Urothelium cell line (cell line): ENCODE data around the gene HTRA3.

Experiments used
- DNase-seq: peaks from one replicate; pipeline ENCODE4 v3.0.0; 2011; ENCODE audit warnings: low spot score, mixed read lengths
- FAIRE-seq: peaks from 2 replicates; lab custom pipeline; 2011; peaks lifted over from hg19 to GRCh38; lab: Jason Lieb, UNC

The HTRA3 gene

DNA sequence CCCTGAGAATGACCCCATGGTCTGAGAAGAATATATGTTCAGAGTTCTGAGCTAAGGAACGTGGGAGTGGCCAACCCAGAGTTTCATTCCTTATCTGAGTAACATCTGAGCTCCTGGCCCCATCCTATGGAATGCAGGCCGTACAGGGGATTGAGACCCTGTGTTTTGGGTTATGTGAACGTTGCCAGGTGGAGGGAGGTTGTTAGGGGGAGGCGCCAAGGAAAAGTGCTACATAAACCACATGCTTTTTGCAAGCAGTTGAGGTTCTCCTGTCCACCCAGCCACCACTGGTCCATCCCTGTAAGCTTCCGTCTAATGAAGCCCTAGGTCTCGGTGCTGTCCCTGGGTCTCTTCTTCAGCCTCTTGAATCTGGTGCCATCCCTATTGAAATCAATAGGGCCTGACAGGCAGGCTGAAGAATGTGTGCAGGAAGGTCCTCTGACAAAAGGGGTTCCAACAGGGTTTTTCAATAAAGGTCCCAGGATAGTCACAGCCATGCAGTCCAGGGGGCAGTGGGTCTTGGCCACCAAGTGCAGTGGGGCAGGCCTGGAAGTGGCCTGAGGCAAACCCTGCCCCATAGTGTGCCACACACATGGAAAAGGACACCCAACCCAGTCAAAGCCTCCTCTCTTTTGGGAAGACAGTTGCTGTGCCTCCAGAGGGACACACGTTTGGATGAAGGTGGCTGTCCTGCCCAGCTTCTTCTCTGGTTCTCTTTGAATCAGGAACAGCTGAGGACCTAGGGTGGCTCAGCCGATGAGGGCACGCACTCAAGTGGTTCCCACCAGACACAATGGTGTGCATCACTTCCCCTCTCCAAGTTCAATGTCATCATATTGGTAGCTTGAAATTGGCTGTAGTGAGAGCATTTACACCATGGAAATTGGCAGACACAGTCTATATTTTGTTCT lies 53.5 kb downstream of the HTRA3 start:
- no peak for FAIRE-seq

DNA sequence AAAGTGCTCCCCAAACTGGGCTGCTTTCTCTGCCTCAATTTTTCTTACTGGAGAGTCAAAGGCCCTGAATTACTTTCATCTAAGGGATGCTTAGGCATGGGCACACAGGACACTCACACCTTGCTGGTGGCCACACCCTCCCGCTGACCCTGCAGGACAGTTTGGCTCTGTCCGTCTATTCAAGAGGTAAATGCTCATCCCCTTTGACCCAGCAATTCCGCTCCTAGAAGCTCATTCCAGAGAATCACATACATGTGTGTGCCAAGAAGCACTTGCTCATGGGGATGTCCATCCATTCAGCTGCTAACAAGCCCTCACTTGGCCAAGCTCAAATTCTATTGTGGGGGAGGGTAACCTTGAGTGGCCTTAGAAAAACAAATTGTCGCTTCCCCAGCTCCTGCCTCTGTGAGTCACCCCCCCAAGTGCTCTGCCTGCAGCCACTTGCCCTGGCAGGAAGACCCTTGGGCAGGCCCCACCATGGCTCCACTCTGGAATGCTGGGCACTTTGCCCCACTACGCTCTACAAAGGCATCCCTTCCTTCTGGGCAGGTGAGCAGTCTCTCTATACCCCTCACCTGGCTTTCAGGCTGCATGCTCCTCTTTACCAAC lies 54.5 kb downstream of the HTRA3 start:
- DNase-seq, result no peak
- FAIRE-seq, result no peak

More for the DNA sequence above, 53.5 kb downstream of the HTRA3 start:
- no peak for DNase-seq

DNA sequence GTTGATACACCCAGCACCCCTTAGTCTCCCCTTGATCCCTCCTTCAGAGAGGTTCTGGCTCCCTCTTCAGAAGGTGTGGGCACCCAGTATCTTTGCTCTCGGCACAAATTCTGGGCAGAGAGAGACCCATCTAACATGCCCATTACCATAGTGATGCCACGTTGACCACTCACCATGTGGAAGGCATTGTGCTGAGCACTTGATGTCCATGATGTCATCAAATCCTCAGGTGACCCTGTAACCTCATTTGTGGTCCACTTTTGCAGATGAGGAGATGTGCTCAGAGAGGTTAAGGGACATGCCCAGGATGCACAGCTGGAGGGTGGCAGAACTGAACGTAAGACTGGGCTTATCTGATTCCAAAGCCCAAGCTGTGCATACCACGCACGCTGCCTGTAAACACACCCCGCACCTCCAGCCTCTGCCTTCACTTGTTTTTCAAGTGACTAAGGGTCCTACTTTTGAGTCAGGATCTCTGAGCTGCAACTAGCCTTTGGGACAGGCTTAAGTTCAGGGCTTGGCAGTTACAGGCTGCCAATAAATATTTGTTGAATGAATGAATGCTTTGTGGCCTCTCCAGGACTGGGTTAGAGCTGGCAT lies 55.2 kb downstream of the HTRA3 start:
- no peak for FAIRE-seq
- DNase-seq, result no peak

DNA sequence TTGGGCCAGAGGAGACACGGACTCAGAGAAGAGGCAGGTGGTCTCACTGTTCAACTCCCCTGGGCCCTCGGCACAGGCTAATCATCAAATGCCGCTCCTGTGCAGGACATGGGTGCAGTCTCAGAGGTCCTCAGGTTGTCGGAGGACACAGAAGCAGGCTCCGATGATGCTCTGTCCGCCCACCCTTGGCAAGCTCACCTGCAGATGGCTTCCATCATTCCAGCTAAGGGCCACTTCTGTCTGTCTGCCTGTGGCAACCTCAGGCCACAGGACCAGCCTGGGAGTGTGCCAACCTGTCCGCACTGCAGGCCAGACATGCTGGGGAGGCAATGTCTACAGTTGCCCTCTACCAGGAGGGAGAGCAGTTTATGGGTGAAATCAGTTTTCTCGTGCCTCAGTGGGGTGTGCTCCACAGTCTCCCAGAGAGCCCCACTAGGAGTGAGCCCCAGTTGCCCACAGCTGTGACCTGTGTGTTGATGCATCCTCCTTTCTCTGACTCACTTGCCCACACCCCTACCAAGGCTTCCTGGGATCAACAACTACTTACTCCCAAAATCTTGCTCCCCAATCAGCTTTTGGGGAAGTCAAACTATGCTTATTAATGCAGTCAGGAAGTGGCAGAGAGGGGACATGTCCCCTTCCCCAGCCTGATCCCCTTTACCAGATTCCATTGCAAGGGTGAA lies 55.9 kb downstream of the HTRA3 start:
- FAIRE-seq (no peak), DNase-seq (no peak)

DNA sequence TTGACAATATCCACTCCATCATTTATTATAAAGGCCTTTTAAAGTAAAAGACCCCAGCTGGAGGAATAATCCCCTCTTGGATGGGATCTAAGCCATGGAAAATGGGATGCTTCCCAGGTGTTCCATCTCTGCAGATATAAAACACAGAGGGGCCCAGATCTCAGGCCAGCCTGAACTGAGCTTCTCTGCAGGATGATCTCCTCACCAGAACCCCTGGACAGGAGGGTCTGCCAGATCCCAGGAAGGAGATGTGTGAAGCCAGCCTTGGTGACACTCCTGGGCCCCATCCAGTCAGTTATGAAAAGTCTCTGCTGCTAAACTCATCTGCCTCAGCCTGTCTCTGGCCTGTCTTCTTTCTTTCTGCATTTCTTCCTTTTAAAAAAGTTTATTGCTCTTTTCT lies 56.7 kb downstream of the HTRA3 start:
- FAIRE-seq (no peak), DNase-seq (no peak)

DNA sequence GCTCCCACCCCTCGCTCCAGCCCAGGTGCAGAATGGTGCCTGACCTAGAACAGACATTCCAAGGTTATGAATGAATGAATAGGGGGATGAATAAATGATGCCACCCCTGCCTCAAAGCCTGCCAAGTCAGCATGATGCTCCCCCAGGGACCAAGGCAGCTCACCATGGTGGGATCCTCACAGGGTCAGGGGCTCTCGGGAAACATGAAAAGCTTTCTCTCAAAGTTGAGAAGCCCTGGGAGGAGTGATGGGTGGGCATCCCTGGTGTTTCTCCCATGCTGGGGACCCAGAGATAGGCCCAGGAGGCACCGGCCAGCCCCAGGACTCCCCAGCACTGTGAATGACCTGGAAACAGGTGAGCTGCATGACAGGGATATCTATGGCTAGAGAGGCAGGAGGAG lies 58.9 kb downstream of the HTRA3 start:
- DNase-seq, result no peak
- no peak for FAIRE-seq

DNA sequence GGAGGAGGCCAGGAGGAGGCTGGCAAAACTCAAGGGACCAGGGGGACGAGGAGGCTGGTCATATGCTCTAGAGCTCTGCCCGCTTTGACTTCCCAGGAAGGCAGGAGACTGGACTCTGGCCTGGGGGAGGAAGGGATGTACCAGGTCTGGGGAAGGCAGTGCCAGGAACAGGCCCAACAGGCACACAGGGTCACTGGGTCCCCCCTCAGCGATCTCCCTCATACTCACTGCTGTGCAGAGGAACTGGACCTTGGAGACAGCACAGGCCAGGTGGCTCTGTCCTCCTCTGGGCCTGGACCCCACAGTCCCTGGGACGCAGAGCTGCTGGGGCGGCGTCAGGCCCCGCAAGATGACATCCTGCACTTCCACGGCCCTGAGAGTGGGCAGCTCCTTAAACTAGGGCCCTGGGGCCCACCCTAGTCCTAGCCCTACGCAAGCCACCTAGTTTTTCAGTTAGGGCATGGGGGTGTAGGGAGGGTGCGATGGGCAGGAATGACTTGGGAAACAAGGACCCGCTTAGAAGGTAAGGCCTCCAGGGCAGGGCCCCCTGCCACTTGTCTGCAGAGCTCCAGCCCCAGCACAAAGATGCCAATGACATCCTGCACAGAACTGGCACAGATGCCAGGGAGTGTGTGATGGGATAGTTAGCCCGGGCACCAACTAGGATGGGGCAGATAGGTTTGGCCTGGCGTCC lies 59.5 kb downstream of the HTRA3 start:
- DNase-seq (no peak), FAIRE-seq (no peak)

DNA sequence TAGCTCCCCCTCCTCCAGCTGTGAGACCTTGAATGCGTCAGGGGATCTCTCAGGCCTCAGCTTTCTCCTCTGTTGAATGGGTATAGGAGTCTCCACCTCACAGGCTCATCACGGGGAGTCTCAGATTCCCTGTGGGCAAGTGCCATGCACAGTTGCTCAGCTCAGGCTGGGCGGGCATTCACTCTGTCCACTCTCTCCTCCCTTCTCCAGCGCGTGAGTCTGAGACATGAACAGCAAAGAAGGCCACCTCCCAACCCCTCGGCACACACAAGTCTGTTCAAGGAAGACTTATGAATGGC lies 60.0 kb downstream of the HTRA3 start:
- no peak for FAIRE-seq
- no peak for DNase-seq

DNA sequence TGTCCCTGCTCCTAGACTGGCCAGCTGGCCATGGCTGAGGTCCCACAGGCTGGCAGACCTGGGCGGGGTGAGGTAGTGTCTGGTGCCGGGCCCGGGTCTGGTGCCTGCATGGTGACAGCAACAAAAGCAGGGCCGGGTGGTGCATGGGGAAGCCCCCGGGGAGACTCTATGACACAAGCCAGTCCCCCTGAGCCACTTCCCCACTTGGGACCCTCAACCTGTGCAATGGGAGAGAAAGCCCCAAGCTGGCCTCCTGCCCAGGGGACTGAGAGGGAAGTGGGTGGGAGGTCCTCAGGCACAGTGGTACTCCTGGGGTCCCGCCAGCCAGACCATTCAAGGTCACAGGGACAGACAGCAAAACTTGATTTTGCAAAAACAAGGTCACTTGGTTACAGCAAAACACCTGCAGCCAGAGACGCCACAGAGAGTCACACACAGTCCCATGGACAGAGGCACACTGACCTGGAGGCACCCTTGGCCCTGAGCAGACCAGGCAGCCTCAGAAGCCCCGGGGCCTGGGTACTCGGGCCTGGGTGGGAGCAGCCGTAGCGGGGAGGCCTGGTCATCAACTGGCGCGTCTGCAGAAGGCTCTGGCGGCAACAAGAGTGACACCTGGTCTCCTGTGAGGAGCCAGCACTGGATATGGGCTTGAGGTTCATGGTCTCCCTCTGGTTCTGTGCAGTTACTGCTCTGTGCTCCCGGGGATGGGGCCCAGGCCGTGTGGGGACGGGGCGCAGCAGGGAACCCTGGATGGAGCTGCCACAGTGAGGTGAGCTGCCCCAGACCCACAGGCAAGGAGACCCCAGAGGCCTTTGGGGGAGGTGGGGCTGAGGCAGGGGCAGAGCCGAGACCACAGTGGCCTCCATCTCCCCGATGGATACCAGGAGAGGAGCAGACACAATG lies 60.6 kb downstream of the HTRA3 start:
- DNase-seq (no peak), FAIRE-seq (no peak)

DNA sequence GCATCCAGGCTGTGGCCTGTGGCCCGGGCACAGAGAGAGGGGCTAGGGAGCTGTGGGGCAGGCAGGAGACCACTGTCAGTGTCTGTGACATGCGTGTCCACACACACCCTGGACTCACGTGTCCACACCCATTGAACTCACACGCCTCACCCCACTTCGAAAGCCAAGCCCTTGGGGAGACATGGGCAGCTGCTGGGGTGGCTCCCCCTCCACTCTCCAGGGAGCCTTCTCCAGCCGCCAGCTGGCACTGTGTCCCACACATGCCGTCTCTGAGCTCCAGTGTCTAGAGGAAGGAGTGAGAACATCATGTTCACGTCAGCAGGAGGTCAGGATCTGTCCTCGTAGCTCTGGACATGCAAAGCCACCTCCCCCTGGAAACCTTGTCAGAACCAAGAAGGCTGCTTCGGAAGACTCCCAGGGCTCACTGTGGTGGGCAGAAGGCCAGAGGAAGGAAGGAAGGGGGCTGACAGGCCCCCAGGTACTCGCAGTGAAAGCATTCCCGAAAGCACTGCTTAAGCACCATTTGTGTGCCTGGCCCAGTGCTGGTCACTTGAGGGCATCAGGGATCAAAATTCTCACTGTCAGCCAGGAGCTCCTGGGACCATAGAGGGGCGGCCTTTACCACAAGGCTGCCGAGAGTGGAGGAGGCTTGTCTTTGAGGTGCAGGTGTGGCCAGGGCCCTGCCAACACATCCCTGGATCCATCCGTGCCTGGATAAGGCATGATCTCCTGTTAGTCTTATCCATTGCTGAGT lies 61.4 kb downstream of the HTRA3 start:
- DNase-seq (no peak), FAIRE-seq (no peak)

DNA sequence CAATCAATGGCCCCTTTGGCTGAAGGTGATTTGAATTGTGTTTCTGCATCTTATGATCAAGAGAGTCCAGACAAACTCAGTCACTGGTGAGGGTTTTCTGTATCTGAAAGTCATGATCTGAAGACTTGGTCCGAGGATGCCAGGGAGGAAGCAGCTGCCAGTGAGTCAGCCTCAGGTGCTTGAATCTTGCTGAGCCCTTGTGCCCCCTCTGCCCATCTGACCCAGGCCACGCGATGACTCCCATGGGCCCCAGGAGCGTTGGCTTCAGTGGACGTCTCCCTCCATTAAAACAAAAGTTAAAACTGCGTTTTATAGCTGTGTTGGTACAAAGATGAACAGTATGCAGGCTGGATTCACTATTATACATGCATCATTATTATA lies 62.0 kb downstream of the HTRA3 start:
- no peak for FAIRE-seq

DNA sequence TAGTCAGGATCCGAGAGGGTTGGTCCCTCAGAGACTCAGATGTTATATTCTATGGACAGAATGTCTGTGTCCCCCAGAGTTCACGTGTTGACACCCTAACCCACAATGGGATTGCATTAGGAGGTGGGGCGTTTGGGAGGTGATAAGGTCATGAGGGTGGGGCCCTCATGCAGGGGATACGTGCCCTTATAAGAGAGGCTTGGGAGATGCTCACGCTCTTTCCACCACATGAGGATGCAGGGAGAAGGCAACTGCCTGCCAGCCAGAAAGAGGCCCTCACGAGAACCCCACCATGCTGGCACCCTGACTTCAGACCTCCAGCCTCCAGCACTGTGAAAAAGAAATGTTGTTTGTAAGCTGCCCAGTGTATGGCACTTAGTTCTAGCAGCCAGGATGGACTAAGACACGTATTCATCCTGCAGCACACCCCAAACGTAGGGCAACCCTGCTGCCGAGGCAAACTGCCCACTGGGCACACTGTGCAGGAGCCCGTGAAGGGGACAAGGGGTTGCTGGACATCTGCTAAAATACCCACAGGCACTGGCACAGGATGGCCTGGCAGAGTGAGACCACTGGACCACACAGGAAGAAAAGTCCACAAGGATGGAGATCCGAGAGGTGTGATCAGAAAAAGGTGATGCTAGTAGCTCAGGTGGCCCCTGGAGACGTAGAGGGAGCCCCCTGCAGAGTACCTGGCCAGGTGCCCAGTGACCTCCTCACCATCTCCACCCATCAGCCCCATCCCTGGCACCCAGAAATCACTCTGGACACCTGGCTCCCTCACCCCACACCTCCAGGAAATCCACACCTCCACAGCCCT lies 62.7 kb downstream of the HTRA3 start:
- no peak for DNase-seq
- FAIRE-seq, result no peak

More for the DNA sequence above, 62.0 kb downstream of the HTRA3 start:
- DNase-seq, result no peak

DNA sequence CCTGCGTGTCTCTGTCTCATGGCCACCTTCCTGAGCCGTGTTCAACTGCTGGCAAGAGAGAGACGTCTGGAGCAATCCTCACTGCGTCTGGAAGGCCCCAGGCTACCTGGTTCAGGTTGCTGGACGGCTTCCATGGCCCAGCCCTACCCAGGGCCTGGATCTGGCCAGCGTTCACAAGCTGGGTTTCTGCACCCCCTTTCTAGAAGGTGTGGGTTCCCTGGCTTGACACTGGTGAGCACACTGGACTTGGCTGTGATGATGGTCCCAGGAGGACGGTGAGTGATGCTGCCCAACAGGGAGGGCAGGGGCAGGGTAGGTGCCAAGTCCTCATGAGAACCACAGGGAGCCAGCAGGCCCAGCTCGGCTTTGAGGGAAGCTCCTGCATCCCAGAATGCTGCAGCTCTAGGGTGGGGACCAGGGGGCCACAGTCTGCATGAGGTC lies 63.4 kb downstream of the HTRA3 start:
- FAIRE-seq, result no peak
- DNase-seq, result no peak

DNA sequence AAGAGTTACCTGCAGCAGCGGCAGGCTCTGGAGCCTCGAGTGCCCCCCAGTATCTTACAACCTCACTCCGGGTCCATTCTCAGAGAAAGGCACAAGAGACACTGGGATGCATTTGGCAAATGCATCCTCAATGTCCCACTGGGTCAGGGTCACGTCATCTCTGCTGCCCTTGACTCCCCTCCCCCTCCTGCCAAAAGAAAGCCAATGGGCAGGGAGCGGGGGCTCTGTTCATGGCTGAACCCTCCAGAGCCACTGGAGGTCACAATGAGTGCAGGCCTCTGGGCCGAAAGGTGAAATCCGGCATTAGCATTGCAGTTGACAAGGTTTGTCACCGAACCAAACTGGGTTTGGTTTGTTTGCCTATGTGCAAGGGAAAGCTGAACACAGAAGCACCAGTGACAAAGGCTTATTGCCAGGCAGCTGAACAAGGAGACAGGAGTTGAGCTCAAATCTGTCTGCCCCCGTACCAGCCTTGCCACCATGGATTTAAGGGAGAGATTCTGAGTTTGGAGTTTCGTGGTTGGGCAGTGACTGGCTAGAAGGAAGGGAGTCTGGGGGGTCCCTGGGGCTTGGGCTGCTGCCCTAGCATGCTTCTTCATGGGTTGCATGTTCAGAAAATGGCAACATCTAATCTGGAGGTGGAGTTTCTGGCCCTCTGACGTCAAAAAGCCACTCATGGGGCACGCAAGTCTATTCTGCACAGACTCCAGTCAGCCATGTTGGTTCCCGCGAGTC lies 64.3 kb downstream of the HTRA3 start:
- FAIRE-seq (no peak), DNase-seq (no peak)

DNA sequence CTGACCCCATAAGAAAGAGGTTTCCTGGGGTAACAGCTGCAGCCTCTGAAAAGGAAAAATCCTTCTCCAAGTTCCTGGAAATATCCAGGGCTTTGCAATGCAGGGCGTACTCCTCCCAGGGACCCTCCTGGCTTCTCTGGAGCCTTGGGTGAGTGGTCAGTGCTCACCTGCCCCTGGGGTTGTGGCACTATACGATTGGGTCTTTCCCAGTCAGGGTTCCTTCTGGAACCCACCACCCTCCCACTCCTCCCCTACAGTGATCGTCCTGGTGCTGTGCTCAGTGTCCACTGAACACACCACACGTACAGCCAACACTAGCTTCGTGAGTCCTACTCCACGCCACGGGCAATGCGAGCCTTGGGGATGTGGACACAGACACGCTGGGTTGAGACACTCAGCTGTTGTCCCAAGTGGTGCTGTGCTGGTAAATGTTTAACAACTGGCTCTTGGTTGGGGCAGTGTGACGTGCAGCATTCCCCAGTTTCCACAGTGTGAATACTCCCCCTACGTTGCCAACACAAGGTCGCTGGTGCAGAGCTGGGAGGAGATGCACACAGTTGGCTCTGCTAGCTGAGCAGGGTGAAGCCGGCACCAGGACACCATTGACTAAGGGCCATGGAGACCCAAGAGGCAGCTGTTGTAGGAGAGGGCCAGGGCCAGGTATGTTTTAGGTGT lies 65.4 kb downstream of the HTRA3 start:
- DNase-seq (no peak), FAIRE-seq (no peak)

DNA sequence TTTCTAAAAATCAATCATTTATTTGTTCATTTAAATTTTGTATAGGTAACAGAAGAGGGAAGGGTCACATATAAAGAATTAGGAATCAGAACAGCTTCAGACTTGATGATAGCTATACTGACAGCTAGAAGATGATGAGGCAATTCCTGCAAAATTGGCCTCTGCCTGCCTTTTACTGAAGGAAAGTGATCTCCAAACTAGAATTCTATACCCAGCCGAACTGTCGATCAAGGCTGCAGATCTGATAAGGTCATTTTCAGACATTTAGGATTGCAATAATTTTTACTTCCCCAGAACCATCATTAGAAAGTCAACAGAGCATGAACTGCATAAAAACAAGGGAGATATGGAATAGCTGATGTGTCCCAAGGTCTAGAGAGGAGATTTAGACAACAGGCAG lies 66.3 kb downstream of the HTRA3 start:
- FAIRE-seq, result no peak

DNA sequence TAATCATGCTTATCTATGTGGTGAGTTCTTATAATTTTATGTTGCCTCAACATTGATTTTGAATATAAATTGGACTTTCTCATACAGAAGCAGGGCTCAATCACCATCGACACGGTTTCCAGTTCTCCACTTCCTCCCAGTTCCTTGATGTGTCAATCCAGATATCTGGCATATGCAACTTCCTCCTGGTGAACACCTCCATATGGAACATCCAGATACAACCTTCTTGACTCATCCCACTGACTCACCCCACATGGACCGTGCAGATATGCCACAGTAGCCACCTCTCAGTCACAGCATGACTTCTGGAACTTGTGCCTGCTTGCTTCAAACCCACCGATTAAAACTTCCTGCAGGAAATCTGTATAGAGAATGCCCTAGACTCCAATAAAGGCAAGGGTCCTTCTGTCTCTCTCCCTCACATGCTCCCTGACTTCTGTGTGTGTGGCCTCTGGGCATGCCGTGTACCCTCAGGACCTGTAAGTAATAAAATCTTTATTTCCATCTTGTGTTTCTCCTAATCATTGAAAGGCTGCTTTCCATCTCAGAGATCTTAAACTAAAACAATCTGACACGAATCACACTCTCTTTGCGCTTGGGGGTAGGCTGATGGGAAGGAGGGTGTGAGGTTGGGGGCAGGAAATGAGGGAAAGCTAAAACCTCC lies 67.0 kb downstream of the HTRA3 start:
- DNase-seq, result no peak
- FAIRE-seq, result no peak

More for the DNA sequence above, 66.3 kb downstream of the HTRA3 start:
- no peak for DNase-seq
